ENCODE measurements around the gene NRGN. TPM values are rescaled to one million over a fixed set of nuclear protein-coding genes. Genes with fewer than 3 reads are reported as not detected.

NRGN gene
- total and polyA plus RNA-seq, 2 experiments from 2014 or later, result 1.2 TPM; not detected in 1

DNA sequence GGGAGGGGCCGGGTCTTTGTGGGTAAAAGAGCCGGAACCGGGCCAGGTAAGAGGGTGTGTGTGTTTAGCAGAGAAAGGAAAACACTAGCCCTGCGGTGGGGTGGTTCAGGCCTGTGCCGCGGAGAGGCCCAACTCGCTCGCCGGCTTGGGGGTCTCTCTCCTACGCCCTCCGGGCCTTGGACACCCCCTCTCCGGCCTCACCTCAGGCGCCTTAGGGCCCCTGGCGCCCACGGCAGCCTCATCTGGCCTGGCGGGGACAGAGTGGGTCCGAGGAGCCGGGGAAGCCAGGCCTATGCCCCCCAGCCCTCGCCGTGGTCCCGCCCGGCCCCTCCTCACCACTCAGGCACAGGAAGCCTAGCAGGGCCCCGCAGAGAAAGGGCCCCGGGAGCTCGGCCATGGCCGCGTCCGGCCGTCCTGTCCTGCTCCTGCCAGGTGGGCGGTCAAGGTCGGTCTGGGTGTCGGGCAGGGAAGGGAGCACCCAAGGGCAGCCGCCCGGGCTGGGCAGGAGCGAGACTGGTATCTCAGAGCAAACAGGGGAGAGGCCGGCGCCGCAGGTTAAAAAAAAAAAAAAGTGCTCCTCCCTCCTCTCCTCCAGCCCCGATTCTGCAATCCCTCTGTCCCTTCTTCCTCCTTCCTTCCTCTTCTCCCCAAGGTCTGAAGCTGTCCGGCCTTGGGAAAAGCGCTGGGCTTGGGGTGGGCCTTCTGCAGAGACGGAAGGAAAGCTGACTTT, 12.2 kb downstream of the NRGN start, which contains the start of gene VSIG2:
Gene VSIG2, minus strand, starts transcription at position 515 of the 730 bp plus-strand sequence. Its CDS starts 118 bp downstream, at position 397.
- no peaks in the 10 kb centered on the region for H3K79me2 ChIP-seq
- peaks cover 66% of the 10 kb centered on the region for H3K27me3 ChIP-seq
- peaks cover 7% of the 10 kb centered on the region for H3K4me1 ChIP-seq (ENCODE audit: insufficient read depth)
- H3K9me2 ChIP-seq (replicated peaks; ENCODE audit: insufficient read depth), result no peaks in the 10 kb centered on the region
- no peak within 1 kb of the TSS for H3K27ac ChIP-seq
- 43% methylated on average over 17 of the region's 42 CpGs for WGBS (ENCODE audit: low lambda C conversion rate, missing lambda C conversion rate)
- no peaks in the 10 kb centered on the region for H3K9me3 ChIP-seq (ENCODE audit: low read depth)
- peak within 1 kb of the TSS; percentile 62 for H3K4me2 ChIP-seq
- no peaks in the 10 kb centered on the region for H4K20me1 ChIP-seq (ENCODE audit: insufficient read depth, poor library complexity, severe bottlenecking)
- TF ChIP-seq EZH2phosphoT487 (IDR thresholded peaks at IDR 0.05; ENCODE audit: low read depth, severe bottlenecking, unreplicated experiment), result no peak
- TF ChIP-seq EZH2 (IDR thresholded peaks at IDR 0.05; ENCODE audit: borderline replicate concordance), result no peak
- TF ChIP-seq, protein P1, sequence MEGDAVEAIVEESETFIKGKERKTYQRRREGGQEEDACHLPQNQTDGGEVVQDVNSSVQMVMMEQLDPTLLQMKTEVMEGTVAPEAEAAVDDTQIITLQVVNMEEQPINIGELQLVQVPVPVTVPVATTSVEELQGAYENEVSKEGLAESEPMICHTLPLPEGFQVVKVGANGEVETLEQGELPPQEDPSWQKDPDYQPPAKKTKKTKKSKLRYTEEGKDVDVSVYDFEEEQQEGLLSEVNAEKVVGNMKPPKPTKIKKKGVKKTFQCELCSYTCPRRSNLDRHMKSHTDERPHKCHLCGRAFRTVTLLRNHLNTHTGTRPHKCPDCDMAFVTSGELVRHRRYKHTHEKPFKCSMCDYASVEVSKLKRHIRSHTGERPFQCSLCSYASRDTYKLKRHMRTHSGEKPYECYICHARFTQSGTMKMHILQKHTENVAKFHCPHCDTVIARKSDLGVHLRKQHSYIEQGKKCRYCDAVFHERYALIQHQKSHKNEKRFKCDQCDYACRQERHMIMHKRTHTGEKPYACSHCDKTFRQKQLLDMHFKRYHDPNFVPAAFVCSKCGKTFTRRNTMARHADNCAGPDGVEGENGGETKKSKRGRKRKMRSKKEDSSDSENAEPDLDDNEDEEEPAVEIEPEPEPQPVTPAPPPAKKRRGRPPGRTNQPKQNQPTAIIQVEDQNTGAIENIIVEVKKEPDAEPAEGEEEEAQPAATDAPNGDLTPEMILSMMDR (IDR thresholded peaks at IDR 0.05; ENCODE audit: poor library complexity), result no peak
- no peaks in the 10 kb centered on the region for H3K36me3 ChIP-seq (replicated peaks; ENCODE audit: insufficient read depth, low read depth)
- H2AFZ ChIP-seq, result no peak within 1 kb of the TSS
- H3K4me3 ChIP-seq, result no peak within 1 kb of the TSS
- DNase-seq (ENCODE audit: low spot score), result no peak

DNA sequence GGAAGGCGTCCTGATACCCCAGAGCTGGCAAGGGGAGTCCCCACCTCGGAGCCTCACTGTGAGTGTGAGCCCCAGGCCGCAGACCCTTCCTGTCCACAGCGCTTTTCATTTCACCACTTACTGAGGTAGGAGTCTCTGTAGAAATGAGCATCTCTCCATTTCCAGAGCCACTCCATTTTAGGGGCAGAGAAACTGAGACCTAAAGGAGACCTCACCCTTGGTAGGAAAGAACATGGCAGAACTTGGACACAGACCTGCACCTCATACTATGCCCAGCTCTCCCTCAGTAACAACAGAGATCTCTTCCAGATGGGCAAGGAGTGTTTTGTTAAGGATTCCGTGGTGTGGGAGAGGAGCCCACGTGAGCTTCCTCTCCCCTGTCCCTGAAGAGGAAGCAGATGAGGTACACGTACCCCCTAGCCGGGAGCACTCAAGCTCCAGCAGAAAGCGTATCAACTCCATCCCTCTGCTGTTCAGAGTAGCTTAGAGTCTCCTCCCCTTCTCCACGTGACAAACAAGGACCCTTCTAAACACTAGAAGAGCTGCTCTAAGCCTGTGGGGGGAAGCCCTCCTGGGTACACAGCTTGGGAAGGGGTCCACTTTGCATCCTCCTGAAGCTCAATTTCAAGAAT, 12.8 kb downstream of the NRGN start:
- no peak for TF ChIP-seq EZH2 (IDR thresholded peaks at IDR 0.05; ENCODE audit: borderline replicate concordance)
- no peaks in the 10 kb centered on the region for H3K9me2 ChIP-seq (replicated peaks; ENCODE audit: insufficient read depth)
- 64% methylated on average over 10 of the region's 10 CpGs for WGBS (ENCODE audit: low lambda C conversion rate, missing lambda C conversion rate)
- no peak overlapping the region for H3K4me3 ChIP-seq
- H3K27ac ChIP-seq, result no peak overlapping the region
- H3K9me3 ChIP-seq (ENCODE audit: low read depth), result no peaks in the 10 kb centered on the region
- no peaks in the 10 kb centered on the region for H3K79me2 ChIP-seq
- DNase-seq (ENCODE audit: low spot score), result no peak
- H3K27me3 ChIP-seq, result peaks cover 66% of the 10 kb centered on the region
- no peaks in the 10 kb centered on the region for H4K20me1 ChIP-seq (ENCODE audit: insufficient read depth, poor library complexity, severe bottlenecking)
- H3K4me2 ChIP-seq, result peak overlapping the region; percentile 62
- H3K36me3 ChIP-seq (replicated peaks; ENCODE audit: insufficient read depth, low read depth), result no peaks in the 10 kb centered on the region
- H2AFZ ChIP-seq, result no peak overlapping the region
- H3K4me1 ChIP-seq (ENCODE audit: insufficient read depth), result peaks cover 7% of the 10 kb centered on the region

DNA sequence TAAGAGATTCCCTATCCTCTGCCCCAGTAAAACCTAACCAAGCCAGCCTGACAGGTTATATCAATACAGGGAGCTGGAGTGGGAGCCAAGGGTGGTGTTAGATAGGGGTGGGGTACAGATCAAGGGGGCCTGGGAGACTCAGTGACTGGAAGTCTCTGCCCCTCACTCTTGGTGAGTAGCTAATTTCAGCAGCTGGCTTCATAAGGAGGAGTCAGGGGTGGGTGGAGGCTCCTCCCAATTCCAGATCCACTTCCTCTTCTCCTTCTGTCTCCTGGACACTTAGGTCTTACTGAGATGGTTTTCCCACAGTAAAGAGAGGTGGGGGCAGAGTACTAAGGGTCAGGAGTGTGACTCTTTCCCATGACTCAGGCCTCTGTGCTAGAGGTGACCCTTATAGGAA, 13.5 kb downstream of the NRGN start:
- Histone ChIP-seq H3K36me3 (replicated peaks; ENCODE audit: insufficient read depth, low read depth) (no peaks in the 10 kb centered on the region), H3K4me2 (no peak overlapping the region), H3K79me2 (no peaks in the 10 kb centered on the region), H4K20me1 (ENCODE audit: insufficient read depth, poor library complexity, severe bottlenecking) (no peaks in the 10 kb centered on the region), H2AFZ (no peak overlapping the region), H3K9me2 (replicated peaks; ENCODE audit: insufficient read depth) (no peaks in the 10 kb centered on the region), H3K27me3 (peaks cover 68% of the 10 kb centered on the region), H3K4me1 (ENCODE audit: insufficient read depth) (peaks cover 7% of the 10 kb centered on the region), H3K27ac (no peak overlapping the region), H3K4me3 (no peak overlapping the region), H3K9me3 (ENCODE audit: low read depth) (no peaks in the 10 kb centered on the region)
- DNase-seq (ENCODE audit: low spot score), result no peak
- TF ChIP-seq, protein P1 (IDR thresholded peaks at IDR 0.05; ENCODE audit: poor library complexity), result no peak
- no peak for TF ChIP-seq EZH2phosphoT487 (IDR thresholded peaks at IDR 0.05; ENCODE audit: low read depth, severe bottlenecking, unreplicated experiment)
- no peak for TF ChIP-seq EZH2 (IDR thresholded peaks at IDR 0.05; ENCODE audit: borderline replicate concordance)

DNA sequence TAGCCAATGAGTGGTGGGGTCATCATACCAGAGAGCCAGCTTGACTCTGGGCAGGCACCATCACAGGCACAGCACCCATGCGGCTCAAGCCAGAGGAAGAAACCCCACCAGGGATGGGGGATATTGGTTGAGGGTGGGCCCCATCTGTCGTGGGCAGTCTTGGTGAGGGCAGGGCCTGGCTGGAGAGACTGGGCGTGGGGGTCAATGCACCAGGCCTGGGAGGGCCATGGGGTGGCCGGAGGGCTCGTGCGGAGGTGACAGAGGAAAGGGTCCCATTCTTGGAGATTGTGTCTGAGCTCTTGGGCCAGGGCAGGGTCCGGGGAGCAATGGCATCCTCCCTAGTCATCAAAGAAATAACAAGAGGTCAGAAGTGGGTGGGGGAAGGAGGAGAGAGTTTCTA, 13.9 kb downstream of the NRGN start:
- Histone ChIP-seq H2AFZ (no peak overlapping the region), H3K27ac (no peak overlapping the region), H3K36me3 (replicated peaks; ENCODE audit: insufficient read depth, low read depth) (no peaks in the 10 kb centered on the region), H3K9me2 (replicated peaks; ENCODE audit: insufficient read depth) (no peaks in the 10 kb centered on the region), H3K4me1 (ENCODE audit: insufficient read depth) (peaks cover 8% of the 10 kb centered on the region), H3K27me3 (peaks cover 68% of the 10 kb centered on the region), H3K79me2 (no peaks in the 10 kb centered on the region), H3K9me3 (ENCODE audit: low read depth) (no peaks in the 10 kb centered on the region), H3K4me2 (no peak overlapping the region), H3K4me3 (no peak overlapping the region), H4K20me1 (ENCODE audit: insufficient read depth, poor library complexity, severe bottlenecking) (no peaks in the 10 kb centered on the region)
- no peak for TF ChIP-seq EZH2 (IDR thresholded peaks at IDR 0.05; ENCODE audit: borderline replicate concordance)
- TF ChIP-seq EZH2phosphoT487 (IDR thresholded peaks at IDR 0.05; ENCODE audit: low read depth, severe bottlenecking, unreplicated experiment), result no peak
- TF ChIP-seq, protein P1 (IDR thresholded peaks at IDR 0.05; ENCODE audit: poor library complexity), result no peak
- no peak for DNase-seq (ENCODE audit: low spot score)
- WGBS (ENCODE audit: low lambda C conversion rate, missing lambda C conversion rate), result 97% methylated on average over 7 of the region's 7 CpGs
